ENCODE measurements around the gene SLC7A8. TPM values are rescaled to one million over a fixed set of nuclear protein-coding genes. Genes with fewer than 3 reads are reported as not detected.

Gene SLC7A8
- total and polyA plus RNA-seq, 2 experiments from 2014 or later, result 117 to 124 TPM

DNA sequence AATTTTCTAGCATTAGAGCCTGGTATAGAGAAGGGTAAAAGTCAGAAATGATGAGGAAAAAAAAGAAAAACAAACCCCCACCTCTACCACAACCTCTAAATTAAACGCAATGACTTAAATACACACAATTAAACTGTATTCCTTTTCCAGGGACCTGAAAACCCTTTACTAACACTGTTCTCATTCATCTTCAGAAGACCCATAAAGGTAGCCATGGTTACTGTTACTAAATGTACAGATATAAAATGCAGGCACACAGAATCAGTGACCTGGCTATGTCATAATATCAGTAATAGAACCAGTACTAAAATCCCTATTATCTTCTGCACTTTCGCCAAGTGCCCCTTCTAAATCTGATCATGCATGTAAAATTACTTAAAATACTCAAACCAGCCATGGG lies 89.9 kb downstream of the SLC7A8 start:
- Histone ChIP-seq H3K4me1 (ENCODE audit: insufficient read depth) (peaks cover 14% of the 10 kb centered on the region), H4K20me1 (replicated peaks; ENCODE audit: insufficient read depth) (peaks cover 40% of the 10 kb centered on the region), H3K36me3 (ENCODE audit: insufficient read depth) (peaks cover 48% of the 10 kb centered on the region), H3K79me2 (replicated peaks; ENCODE audit: insufficient read depth) (peaks cover 76% of the 10 kb centered on the region), H3K27me3 (ENCODE audit: insufficient read depth) (no peaks in the 10 kb centered on the region), H3F3A (replicated peaks; ENCODE audit: low read depth) (no peaks in the 10 kb centered on the region; the same call in 1 of the 2 replicates), H3K27ac (ENCODE audit: low read depth) (no peak overlapping the region), H2AFZ (no peak overlapping the region), H3K4me2 (peak overlapping the region; percentile 92), H3K4me3 (peak overlapping the region; percentile 84), H3K9me2 (ENCODE audit: insufficient read depth) (no peaks in the 10 kb centered on the region)
- Mint-ChIP-seq H3K4me3 (no peak overlapping the region; the same call in 2 of the 3 replicates), H3K27me3 (ENCODE audit: insufficient read depth, low read depth, poor library complexity) (peaks cover 2% of the 10 kb centered on the region), H3K4me1 (peaks cover 12% of the 10 kb centered on the region; the same call in 2 of the 3 replicates), H3K36me3 (ENCODE audit: low read depth) (peaks cover 58% of the 10 kb centered on the region), H3K27ac (no peak overlapping the region), H3K9me3 (no peaks in the 10 kb centered on the region)
- no peak for ATAC-seq
- no peak for DNase-seq (ENCODE audit: low spot score)
- TF ChIP-seq ZNF114 (CRISPR knock-in tag; IDR thresholded peaks at IDR 0.05), result no peak
- TF ChIP-seq, protein P1, sequence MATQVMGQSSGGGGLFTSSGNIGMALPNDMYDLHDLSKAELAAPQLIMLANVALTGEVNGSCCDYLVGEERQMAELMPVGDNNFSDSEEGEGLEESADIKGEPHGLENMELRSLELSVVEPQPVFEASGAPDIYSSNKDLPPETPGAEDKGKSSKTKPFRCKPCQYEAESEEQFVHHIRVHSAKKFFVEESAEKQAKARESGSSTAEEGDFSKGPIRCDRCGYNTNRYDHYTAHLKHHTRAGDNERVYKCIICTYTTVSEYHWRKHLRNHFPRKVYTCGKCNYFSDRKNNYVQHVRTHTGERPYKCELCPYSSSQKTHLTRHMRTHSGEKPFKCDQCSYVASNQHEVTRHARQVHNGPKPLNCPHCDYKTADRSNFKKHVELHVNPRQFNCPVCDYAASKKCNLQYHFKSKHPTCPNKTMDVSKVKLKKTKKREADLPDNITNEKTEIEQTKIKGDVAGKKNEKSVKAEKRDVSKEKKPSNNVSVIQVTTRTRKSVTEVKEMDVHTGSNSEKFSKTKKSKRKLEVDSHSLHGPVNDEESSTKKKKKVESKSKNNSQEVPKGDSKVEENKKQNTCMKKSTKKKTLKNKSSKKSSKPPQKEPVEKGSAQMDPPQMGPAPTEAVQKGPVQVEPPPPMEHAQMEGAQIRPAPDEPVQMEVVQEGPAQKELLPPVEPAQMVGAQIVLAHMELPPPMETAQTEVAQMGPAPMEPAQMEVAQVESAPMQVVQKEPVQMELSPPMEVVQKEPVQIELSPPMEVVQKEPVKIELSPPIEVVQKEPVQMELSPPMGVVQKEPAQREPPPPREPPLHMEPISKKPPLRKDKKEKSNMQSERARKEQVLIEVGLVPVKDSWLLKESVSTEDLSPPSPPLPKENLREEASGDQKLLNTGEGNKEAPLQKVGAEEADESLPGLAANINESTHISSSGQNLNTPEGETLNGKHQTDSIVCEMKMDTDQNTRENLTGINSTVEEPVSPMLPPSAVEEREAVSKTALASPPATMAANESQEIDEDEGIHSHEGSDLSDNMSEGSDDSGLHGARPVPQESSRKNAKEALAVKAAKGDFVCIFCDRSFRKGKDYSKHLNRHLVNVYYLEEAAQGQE (IDR thresholded peaks at IDR 0.05; ENCODE audit: unreplicated experiment), result no peak

DNA sequence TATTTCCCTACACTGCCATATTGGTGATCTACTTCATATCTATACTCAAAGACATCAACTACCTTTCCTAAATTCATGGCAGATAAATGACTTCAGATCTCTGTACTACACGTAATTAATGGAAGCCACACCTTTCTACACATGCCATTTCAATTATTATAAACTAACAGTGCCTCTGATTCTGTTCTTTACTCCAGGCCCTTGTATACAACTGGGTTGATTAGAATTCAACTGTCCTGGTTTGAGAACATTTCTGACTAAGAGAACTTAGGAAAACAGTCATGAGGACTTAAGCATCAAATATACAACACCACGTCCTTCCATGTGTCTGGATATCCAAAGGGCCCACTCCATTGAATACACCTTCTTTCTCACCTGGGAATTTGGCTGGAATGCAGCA lies 90.4 kb downstream of the SLC7A8 start:
- H2AFZ ChIP-seq, result no peak overlapping the region
- Mint-ChIP-seq H3K4me1 (peaks cover 12% of the 10 kb centered on the region; the same call in 2 of the 3 replicates), H3K27ac (no peak overlapping the region), H3K27me3 (ENCODE audit: insufficient read depth, low read depth, poor library complexity) (peaks cover 2% of the 10 kb centered on the region), H3K4me3 (no peak overlapping the region; the same call in 2 of the 3 replicates), H3K36me3 (ENCODE audit: low read depth) (peaks cover 57% of the 10 kb centered on the region), H3K9me3 (no peaks in the 10 kb centered on the region)
- H3K9me2 ChIP-seq (ENCODE audit: insufficient read depth), result no peaks in the 10 kb centered on the region
- H4K20me1 ChIP-seq (replicated peaks; ENCODE audit: insufficient read depth), result peaks cover 38% of the 10 kb centered on the region
- no peak overlapping the region for H3K27ac ChIP-seq (ENCODE audit: low read depth)
- peak overlapping the region; percentile 84 for H3K4me3 ChIP-seq
- H3K79me2 ChIP-seq (replicated peaks; ENCODE audit: insufficient read depth), result peaks cover 73% of the 10 kb centered on the region
- H3K27me3 ChIP-seq (ENCODE audit: insufficient read depth), result no peaks in the 10 kb centered on the region
- peaks cover 44% of the 10 kb centered on the region for H3K36me3 ChIP-seq (ENCODE audit: insufficient read depth)
- ATAC-seq (no peak), DNase-seq (ENCODE audit: low spot score) (no peak)
- 0 out of 2 replicates have a peak overlapping the region, but pooled peaks have one; percentile 92 for H3K4me2 ChIP-seq
- H3K4me1 ChIP-seq (ENCODE audit: insufficient read depth), result peaks cover 14% of the 10 kb centered on the region
- H3F3A ChIP-seq (replicated peaks; ENCODE audit: low read depth), result no peaks in the 10 kb centered on the region; the same call in 1 of the 2 replicates
- TF ChIP-seq NANOG (IDR thresholded peaks at IDR 0.05; ENCODE audit: borderline replicate concordance) (no peak), ZNF331 (CRISPR knock-in tag; IDR thresholded peaks at IDR 0.05; ENCODE audit: low read depth) (no peak), JUNB (IDR thresholded peaks at IDR 0.05; ENCODE audit: unreplicated experiment) (no peak), EZH2 (IDR thresholded peaks at IDR 0.05; ENCODE audit: low read depth, unreplicated experiment) (no peak), EZH2phosphoT487 (IDR thresholded peaks at IDR 0.05; ENCODE audit: unreplicated experiment) (no peak)
- TF ChIP-seq, protein P1 (IDR thresholded peaks at IDR 0.05; ENCODE audit: unreplicated experiment), result no peak
- TF ChIP-seq, protein P2, sequence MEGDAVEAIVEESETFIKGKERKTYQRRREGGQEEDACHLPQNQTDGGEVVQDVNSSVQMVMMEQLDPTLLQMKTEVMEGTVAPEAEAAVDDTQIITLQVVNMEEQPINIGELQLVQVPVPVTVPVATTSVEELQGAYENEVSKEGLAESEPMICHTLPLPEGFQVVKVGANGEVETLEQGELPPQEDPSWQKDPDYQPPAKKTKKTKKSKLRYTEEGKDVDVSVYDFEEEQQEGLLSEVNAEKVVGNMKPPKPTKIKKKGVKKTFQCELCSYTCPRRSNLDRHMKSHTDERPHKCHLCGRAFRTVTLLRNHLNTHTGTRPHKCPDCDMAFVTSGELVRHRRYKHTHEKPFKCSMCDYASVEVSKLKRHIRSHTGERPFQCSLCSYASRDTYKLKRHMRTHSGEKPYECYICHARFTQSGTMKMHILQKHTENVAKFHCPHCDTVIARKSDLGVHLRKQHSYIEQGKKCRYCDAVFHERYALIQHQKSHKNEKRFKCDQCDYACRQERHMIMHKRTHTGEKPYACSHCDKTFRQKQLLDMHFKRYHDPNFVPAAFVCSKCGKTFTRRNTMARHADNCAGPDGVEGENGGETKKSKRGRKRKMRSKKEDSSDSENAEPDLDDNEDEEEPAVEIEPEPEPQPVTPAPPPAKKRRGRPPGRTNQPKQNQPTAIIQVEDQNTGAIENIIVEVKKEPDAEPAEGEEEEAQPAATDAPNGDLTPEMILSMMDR (conservative IDR thresholded peaks at IDR 0.05; ENCODE audit: low read depth in 2 of 2), result no peak
